Ovary (tissue), 9 donors: ENCODE results near the gene PHKB. TPM values are rescaled to one million over a fixed set of nuclear protein-coding genes. Genes with fewer than 3 reads are reported as not detected.

Experiments used
- DNase-seq, 5 donors: peaks; one replicate each; pipeline ENCODE4 v3.0.0-alpha.2; 2019 to 2020
- H3K27ac ChIP-seq, 2 donors: fragments of 200-600 bp; one replicate each; pipeline versions ENCODE4 v1.5.1 to v1.8.0; 2019 to 2022
- H3K27me3 ChIP-seq: fragments of 200-600 bp; one replicate; pipeline ENCODE4 v1.8.0; 2022
- H3K36me3 ChIP-seq: fragments of 200-600 bp; sonication (generic); one replicate; pipeline ENCODE4 v1.5.1; 2019
- H3K4me1 ChIP-seq: one replicate; pipeline ENCODE4 v1.8.1; 2013; ENCODE audit warnings: mild to moderate bottlenecking, moderate library complexity; ENCODE audit not compliant: insufficient read depth
- H3K4me3 ChIP-seq: fragments of 200-600 bp; sonication (generic); one replicate; pipeline ENCODE4 v1.5.1; 2017
- H3K9me3 ChIP-seq, 2 donors: fragments of 200-600 bp in 1 of 2; sonication (generic) in 1 of 2; one replicate each; pipeline versions ENCODE4 v1.5.1 to v1.8.1; 2013 to 2019; ENCODE audit warnings: mild to moderate bottlenecking in 1 of 2, moderate library complexity in 1 of 2
- EP300 ChIP-seq: sonication (generic); formaldehyde crosslinking; IDR thresholded peaks from one replicate; pipeline ENCODE4 v1.6.1; 2017; ENCODE audit warnings: antibody characterized with exemption
- POLR2A ChIP-seq: fragments of 450-650 bp; IDR thresholded peaks from one replicate; pipeline ENCODE4 v1.6.1; 2017; ENCODE audit warnings: antibody characterized with exemption, mild to moderate bottlenecking, moderate library complexity
- WGBS, 3 donors: extraction: QIAGEN DNeasy Blood & Tissue Kit in 1 of 3; methylation state at CpG; one replicate each; pipeline versions ENCODE4 v1.1.5 to v1.1.7; 2013 to 2017; 5-methylcytosine and 5-hydroxymethylcytosine counted together
- intact Hi-C, 4 donors: fragments of 100-400 bp; cut with DNase I; formaldehyde crosslinking; loops; one replicate each; pipeline versions ENCODE4 v1.11.0 to v1.15.1; 2022 to 2023
- polyA plus RNA-seq, 2 donors: library from polyadenylated mRNA; stranded (reverse); fragments of 200-250 nt in 1 of 2; fragments of 350-450 nt in 1 of 2; fragmentation: Illumina TruSeq in 1 of 2; extraction: RNeasy Lipid Tissue Mini Kit (QIAGEN cat#74804) in 1 of 2; gene quantifications; one replicate each; pipeline ENCODE4 v1.2.3, GENCODE V29; 2013 to 2014
- total RNA-seq, 7 donors: library from RNA; depleted of rRNA in 2 of 7; stranded (reverse); fragments of >200 nt in 2 of 7; fragmentation: NEBNext Ultra II Directional in 3 of 7; extraction: Animal tissue kit (Norgen Biotek cat#: 25700) in 3 of 7; gene quantifications; one replicate each; pipeline versions ENCODE4 v1.1.0 to v1.2.4, GENCODE V29; 2016 to 2023
- TF ChIP-seq, protein P1 (sequence below), 3 donors: fragments of 450-650 bp in 2 of 3; fragments of 200-600 bp in 1 of 3; IDR thresholded peaks; one replicate each; pipeline versions ENCODE4 v1.5.1 to v1.8.0; 2016 to 2022; ENCODE audit warnings: antibody characterized with exemption in 3 of 3, mild to moderate bottlenecking in 1 of 3
- donor health status: DM: no; HTN: no; CAD: no; lungs with moderate emphysema.
- donor health status: DM: no; HTN: no; CAD: no.
- donor health status: Bipolar disorder and iron deficiency.
- donor health status: DM: yes; HTN: yes; CAD: no.
- donor health status: DM: no; HTN: no; CAD: no.
- donor health status: DM: yes; HTN: yes; CAD: no.

The PHKB gene
- total and polyA plus RNA-seq, 9 donors: 16.5 to 86.6 (median 59.4) TPM

DNA sequence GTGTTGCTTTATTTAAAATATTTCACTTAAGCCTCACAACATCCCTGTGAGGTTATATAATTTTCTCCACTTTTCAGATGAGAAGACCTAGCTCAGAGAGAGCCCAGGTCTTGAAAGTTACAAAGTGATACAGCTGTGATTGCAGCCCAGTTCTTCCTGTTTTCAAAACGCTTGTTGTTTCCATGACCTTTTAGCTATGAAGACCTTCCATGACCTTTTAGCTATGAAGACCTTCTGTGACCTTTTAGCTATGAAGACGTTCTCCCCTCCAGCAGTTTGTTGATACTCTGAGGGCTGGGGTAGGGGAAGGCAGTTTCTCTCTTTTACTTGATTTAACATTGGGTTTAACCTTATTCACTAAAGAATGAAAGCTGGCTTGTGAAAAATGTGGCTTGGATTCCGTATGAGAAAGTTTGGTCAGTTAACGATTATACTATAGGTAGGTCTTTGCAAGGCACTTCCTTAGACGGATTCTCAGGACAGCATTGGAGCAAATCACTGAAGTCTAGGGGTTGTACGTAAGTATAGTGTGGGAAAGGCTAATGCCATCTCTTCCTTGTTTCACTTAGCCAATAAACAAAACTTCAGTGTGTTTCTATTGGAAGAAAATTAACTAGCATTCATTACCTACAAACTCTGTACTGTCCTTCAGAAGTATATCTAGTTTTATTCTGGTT lies 20.7 kb downstream of the PHKB start:
- DNase-seq: no peak
- Histone ChIP-seq H3K36me3 (no peaks in the 10 kb centered on the region), H3K4me1 (no peaks in the 10 kb centered on the region), H3K27ac (no peak overlapping the region), H3K4me3 (no peak overlapping the region), H3K27me3 (no peaks in the 10 kb centered on the region), H3K9me3 (no peaks in the 10 kb centered on the region)
- intact Hi-C loops: no loop called here
- 66 to 72% (median 67%) methylated on average over 6 of the region's 6 CpGs for WGBS, 3 donors
- no peak for TF ChIP-seq EP300
- no peak for TF ChIP-seq POLR2A

DNA sequence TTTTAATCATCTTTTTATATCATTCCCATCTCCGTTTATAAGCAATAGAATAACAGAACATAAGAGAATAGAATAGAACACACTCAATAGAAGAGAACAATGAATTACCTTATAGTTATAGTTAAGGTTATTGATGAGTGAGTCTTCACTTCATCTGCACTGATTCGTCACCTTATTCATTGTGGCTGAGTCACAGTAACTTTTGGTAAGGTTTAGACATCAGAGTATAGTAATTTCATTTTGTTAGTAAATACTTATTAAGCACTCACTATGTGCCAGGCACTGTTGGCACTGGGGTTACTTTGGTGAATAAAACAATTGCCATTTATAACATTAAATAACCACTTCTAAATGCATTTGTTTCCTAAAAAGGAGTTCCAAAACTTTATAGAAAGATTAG lies 22.5 kb downstream of the PHKB start:
- Histone ChIP-seq H3K4me1 (no peaks in the 10 kb centered on the region), H3K27me3 (no peaks in the 10 kb centered on the region), H3K36me3 (no peaks in the 10 kb centered on the region), H3K9me3 (no peaks in the 10 kb centered on the region), H3K4me3 (no peak overlapping the region), H3K27ac (no peak overlapping the region)
- DNase-seq: no peak
- 94 to 100% (median 96%) methylated on average over 2 of the region's 2 CpGs for WGBS, 3 donors
- no peak for TF ChIP-seq POLR2A
- TF ChIP-seq, protein P1, sequence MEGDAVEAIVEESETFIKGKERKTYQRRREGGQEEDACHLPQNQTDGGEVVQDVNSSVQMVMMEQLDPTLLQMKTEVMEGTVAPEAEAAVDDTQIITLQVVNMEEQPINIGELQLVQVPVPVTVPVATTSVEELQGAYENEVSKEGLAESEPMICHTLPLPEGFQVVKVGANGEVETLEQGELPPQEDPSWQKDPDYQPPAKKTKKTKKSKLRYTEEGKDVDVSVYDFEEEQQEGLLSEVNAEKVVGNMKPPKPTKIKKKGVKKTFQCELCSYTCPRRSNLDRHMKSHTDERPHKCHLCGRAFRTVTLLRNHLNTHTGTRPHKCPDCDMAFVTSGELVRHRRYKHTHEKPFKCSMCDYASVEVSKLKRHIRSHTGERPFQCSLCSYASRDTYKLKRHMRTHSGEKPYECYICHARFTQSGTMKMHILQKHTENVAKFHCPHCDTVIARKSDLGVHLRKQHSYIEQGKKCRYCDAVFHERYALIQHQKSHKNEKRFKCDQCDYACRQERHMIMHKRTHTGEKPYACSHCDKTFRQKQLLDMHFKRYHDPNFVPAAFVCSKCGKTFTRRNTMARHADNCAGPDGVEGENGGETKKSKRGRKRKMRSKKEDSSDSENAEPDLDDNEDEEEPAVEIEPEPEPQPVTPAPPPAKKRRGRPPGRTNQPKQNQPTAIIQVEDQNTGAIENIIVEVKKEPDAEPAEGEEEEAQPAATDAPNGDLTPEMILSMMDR (IDR thresholded peaks at IDR 0.05): no peak
- TF ChIP-seq EP300: no peak
- intact Hi-C loops: no loop called here

DNA sequence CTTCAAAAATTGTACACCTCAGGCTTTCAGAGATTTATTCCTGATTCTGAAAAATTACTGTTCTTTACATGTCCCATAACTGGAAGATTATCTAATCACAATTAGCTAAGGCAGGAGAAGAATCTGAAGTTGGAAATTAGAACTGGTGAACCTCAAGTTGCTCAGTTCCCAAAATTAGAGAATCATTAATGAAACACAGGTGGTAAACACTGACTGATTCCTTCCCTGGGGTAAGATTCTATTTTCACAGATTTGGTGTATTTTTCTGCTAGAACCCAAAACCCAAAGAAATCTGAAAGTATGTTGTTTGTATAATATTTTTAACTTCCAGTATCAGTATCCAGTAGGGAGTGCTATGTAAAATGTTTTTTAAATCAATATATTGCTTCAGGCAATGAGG lies 25.7 kb downstream of the PHKB start:
- H3K4me1 ChIP-seq: no peaks in the 10 kb centered on the region
- H3K27ac ChIP-seq: no peak overlapping the region
- TF ChIP-seq EP300 (no peak), POLR2A (no peak)
- TF ChIP-seq, protein P1 (IDR thresholded peaks at IDR 0.05): no peak
- no peaks in the 10 kb centered on the region for H3K27me3 ChIP-seq
- peaks cover 0 to 4% of the 10 kb centered on the region in 2 donors for H3K9me3 ChIP-seq
- intact Hi-C loops: no loop called here
- no peaks in the 10 kb centered on the region for H3K36me3 ChIP-seq
- no peak for DNase-seq
- H3K4me3 ChIP-seq: no peak overlapping the region

DNA sequence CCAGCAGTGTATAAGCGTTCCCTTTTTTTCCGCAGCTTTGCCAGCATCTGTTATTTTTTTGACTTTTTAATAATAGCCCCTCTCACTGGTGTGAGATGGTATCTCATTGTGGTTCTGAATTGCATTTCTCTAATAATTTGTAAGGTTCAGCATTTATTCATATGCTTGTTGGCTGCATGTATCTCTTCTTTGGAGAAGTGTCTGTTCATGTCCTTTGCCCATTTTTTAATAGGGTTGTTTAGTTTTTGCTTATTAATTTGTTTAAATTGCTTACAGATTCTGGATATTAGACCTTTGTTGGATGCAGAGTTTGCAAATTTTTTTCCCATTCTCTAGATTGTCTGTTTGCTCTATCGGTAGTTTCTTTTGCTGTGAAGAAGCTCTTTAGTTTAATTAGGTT lies 26.9 kb downstream of the PHKB start:
- 98% methylated on average over 3 of the region's 3 CpGs for WGBS, 3 donors
- H3K27me3 ChIP-seq: no peaks in the 10 kb centered on the region
- intact Hi-C loops: no loop called here
- H3K4me3 ChIP-seq: no peak overlapping the region
- no peaks in the 10 kb centered on the region for H3K36me3 ChIP-seq
- no peak for DNase-seq
- no peaks in the 10 kb centered on the region for H3K4me1 ChIP-seq
- peaks cover 0 to 4% of the 10 kb centered on the region in 2 donors for H3K9me3 ChIP-seq
- no peak overlapping the region for H3K27ac ChIP-seq
- TF ChIP-seq POLR2A: no peak
- TF ChIP-seq EP300: no peak
- TF ChIP-seq, protein P1 (IDR thresholded peaks at IDR 0.05): no peak

DNA sequence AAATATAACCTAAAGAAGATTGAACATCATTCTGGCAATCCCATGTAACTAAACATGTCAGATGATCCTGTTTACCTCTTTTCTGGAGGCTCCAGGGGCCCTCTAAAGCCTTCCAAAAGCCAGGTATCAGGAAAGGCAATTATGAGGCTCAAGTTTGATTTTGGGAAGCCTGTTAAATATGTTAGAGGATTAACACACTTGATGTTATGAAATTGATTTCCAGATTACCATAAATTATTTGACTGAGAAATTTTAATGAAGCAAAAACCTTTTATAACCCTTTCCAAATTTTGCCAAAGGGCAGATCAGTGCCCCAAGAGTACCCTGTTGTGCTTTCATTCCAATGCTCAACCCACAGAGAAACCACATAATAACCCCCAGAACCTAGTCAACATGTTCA lies 29.3 kb downstream of the PHKB start:
- Histone ChIP-seq H3K27me3 (no peaks in the 10 kb centered on the region), H3K36me3 (no peaks in the 10 kb centered on the region), H3K4me1 (no peaks in the 10 kb centered on the region), H3K27ac (no peak overlapping the region), H3K4me3 (no peak overlapping the region), H3K9me3 (peaks cover 0 to 4% of the 10 kb centered on the region in 2 donors)
- intact Hi-C loops: no loop called here
- TF ChIP-seq, protein P1 (IDR thresholded peaks at IDR 0.05): no peak
- no peak for TF ChIP-seq POLR2A
- TF ChIP-seq EP300: no peak
- DNase-seq: no peak
